ENCODE measurements around the gene DCAF6. TPM values are rescaled to one million over a fixed set of nuclear protein-coding genes. Genes with fewer than 3 reads are reported as not detected.

DCAF6 gene
- total RNA-seq, 2 donors from 2014 or later = 21.4 to 32.3 TPM

DNA sequence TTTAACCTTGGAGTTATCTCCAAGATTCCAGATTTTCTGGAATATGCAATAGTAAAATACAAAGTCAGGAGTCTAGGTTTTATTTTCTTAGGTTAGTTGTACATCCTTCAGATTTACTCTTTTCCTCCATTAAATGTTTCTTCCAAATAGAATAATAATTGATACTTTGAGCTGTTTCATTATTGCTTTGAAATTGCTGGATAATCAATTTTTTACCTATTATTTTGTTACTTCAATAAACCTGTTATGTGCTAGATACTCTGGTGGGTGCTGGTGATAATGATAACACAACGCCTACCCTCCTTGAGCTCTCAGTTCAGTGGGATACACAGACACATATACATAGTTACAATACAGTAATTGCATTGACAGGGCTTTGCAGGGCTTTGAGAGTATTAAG, 120.9 kb downstream of the DCAF6 start:
- Mint-ChIP-seq H3K9me3 (peaks cover 4% of the 10 kb centered on the region), H3K27me3 (ENCODE audit: insufficient read depth) (no peaks in the 10 kb centered on the region), H3K27ac (no peak overlapping the region), H3K4me3 (no peak overlapping the region), H3K4me1 (no peaks in the 10 kb centered on the region), H3K36me3 (ENCODE audit: low read depth) (peaks cover 30% of the 10 kb centered on the region)
- no peaks in the 10 kb centered on the region for H3K9me3 ChIP-seq (ENCODE audit: control insufficient read depth, low read length)
- TF ChIP-seq, protein P1, sequence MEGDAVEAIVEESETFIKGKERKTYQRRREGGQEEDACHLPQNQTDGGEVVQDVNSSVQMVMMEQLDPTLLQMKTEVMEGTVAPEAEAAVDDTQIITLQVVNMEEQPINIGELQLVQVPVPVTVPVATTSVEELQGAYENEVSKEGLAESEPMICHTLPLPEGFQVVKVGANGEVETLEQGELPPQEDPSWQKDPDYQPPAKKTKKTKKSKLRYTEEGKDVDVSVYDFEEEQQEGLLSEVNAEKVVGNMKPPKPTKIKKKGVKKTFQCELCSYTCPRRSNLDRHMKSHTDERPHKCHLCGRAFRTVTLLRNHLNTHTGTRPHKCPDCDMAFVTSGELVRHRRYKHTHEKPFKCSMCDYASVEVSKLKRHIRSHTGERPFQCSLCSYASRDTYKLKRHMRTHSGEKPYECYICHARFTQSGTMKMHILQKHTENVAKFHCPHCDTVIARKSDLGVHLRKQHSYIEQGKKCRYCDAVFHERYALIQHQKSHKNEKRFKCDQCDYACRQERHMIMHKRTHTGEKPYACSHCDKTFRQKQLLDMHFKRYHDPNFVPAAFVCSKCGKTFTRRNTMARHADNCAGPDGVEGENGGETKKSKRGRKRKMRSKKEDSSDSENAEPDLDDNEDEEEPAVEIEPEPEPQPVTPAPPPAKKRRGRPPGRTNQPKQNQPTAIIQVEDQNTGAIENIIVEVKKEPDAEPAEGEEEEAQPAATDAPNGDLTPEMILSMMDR (conservative IDR thresholded peaks at IDR 0.05) = no peak
- no peak overlapping the region for H3K9ac ChIP-seq (ENCODE audit: extremely low read depth, low read length, poor library complexity, severe bottlenecking)
- H3K27ac ChIP-seq (ENCODE audit: low read depth, low read length) = no peak overlapping the region
- 100% methylated on average over 1 of the region's 1 CpG; no CpG with 5 or more reads in 1 of the 2 experiments for WGBS, 2 experiments (ENCODE audit: insufficient coverage in 1 of 2, insufficient read length in 1 of 2)
- no peak overlapping the region for H3K4me3 ChIP-seq (ENCODE audit: low read length)
- H3K36me3 ChIP-seq (ENCODE audit: control insufficient read depth, insufficient read depth, low read length) = peaks cover 58% of the 10 kb centered on the region
- no peaks in the 10 kb centered on the region for H3K27me3 ChIP-seq (ENCODE audit: control insufficient read depth, insufficient read depth, low read length, poor library complexity, severe bottlenecking)
- H3K4me1 ChIP-seq (ENCODE audit: control insufficient read depth, insufficient read depth, low read length) = no peaks in the 10 kb centered on the region
- DNase-seq = no peak

- no peak overlapping the region for H3K27ac ChIP-seq (ENCODE audit: low read depth, low read length)
- H3K4me1 Mint-ChIP-seq = no peaks in the 10 kb centered on the region
- H3K27me3 ChIP-seq (ENCODE audit: control insufficient read depth, insufficient read depth, low read length, poor library complexity, severe bottlenecking) = no peaks in the 10 kb centered on the region
- TF ChIP-seq, protein P1 (conservative IDR thresholded peaks at IDR 0.05) = no peak
- peaks cover 4% of the 10 kb centered on the region for H3K9me3 Mint-ChIP-seq
- peaks cover 30% of the 10 kb centered on the region for H3K36me3 Mint-ChIP-seq (ENCODE audit: low read depth)
- H3K27ac Mint-ChIP-seq = no peak overlapping the region
- no peak overlapping the region for H3K9ac ChIP-seq (ENCODE audit: extremely low read depth, low read length, poor library complexity, severe bottlenecking)
- no peaks in the 10 kb centered on the region for H3K27me3 Mint-ChIP-seq (ENCODE audit: insufficient read depth)
- WGBS, 2 experiments (ENCODE audit: insufficient coverage in 1 of 2, insufficient read length in 1 of 2) = 83 to 85% methylated on average over 1 of the region's 2 CpGs
- no peak for DNase-seq
- H3K4me3 Mint-ChIP-seq = no peak overlapping the region
- H3K9me3 ChIP-seq (ENCODE audit: control insufficient read depth, low read length) = no peaks in the 10 kb centered on the region
- H3K4me3 ChIP-seq (ENCODE audit: low read length) = no peak overlapping the region
- H3K36me3 ChIP-seq (ENCODE audit: control insufficient read depth, insufficient read depth, low read length) = peaks cover 53% of the 10 kb centered on the region
- no peaks in the 10 kb centered on the region for H3K4me1 ChIP-seq (ENCODE audit: control insufficient read depth, insufficient read depth, low read length)
These were observed 121.4 kb downstream of the DCAF6 start for GRCh38 chr1:168057921-168058320.

DNA sequence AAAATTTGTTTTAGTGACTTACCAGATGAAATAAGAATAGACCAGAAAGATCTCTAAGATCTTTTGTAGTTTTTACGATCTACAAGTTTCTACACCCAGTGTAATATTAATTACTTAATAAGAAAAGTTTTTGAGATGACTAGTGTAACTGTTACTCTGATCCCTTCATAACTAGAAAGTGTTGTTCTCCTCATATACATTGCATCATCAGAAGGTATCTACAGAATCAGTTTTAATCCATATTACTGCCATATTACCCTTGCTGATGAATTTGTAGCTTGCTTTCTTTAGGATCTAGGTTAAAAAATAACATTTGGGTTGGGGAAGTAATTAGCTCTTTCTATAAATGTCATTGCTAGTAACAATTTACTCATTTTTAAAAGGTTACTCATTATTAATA, 127.7 kb downstream of the DCAF6 start:
- no CpG with 5 or more reads among the region's 1 CpG for WGBS, 2 experiments (ENCODE audit: insufficient coverage in 1 of 2, insufficient read length in 1 of 2)
- H3K27me3 Mint-ChIP-seq (ENCODE audit: insufficient read depth) = no peaks in the 10 kb centered on the region
- no peak overlapping the region for H3K4me3 Mint-ChIP-seq
- no peaks in the 10 kb centered on the region for H3K9me3 ChIP-seq (ENCODE audit: control insufficient read depth, low read length)
- no peak overlapping the region for H3K27ac Mint-ChIP-seq
- H3K4me1 ChIP-seq (ENCODE audit: control insufficient read depth, insufficient read depth, low read length) = no peaks in the 10 kb centered on the region
- peaks cover 44% of the 10 kb centered on the region for H3K36me3 Mint-ChIP-seq (ENCODE audit: low read depth)
- TF ChIP-seq, protein P1 (conservative IDR thresholded peaks at IDR 0.05) = no peak
- no peaks in the 10 kb centered on the region for H3K4me1 Mint-ChIP-seq
- H3K36me3 ChIP-seq (ENCODE audit: control insufficient read depth, insufficient read depth, low read length) = peaks cover 66% of the 10 kb centered on the region
- no peaks in the 10 kb centered on the region for H3K9me3 Mint-ChIP-seq
- H3K4me3 ChIP-seq (ENCODE audit: low read length) = no peak overlapping the region
- H3K9ac ChIP-seq (ENCODE audit: extremely low read depth, low read length, poor library complexity, severe bottlenecking) = no peak overlapping the region
- DNase-seq = no peak
- no peaks in the 10 kb centered on the region for H3K27me3 ChIP-seq (ENCODE audit: control insufficient read depth, insufficient read depth, low read length, poor library complexity, severe bottlenecking)
- no peak overlapping the region for H3K27ac ChIP-seq (ENCODE audit: low read depth, low read length)

Measured in endodermal cell (in vitro differentiated cells).